GM21367 (cell line): Measurements from ENCODE around the gene TCTN1.
"Not testable (repeated sequence)": the region's sequence is repeated elsewhere in the genome, so short reads cannot be mapped to it uniquely, and the experiment has no call there.

Experiments used
- ATAC-seq: cut with Tn5 transposase; IDR thresholded peaks from one replicate; pipeline ENCODE4 v1.9.1; 2021; ENCODE audit not compliant: unreplicated experiment

Gene TCTN1

DNA sequence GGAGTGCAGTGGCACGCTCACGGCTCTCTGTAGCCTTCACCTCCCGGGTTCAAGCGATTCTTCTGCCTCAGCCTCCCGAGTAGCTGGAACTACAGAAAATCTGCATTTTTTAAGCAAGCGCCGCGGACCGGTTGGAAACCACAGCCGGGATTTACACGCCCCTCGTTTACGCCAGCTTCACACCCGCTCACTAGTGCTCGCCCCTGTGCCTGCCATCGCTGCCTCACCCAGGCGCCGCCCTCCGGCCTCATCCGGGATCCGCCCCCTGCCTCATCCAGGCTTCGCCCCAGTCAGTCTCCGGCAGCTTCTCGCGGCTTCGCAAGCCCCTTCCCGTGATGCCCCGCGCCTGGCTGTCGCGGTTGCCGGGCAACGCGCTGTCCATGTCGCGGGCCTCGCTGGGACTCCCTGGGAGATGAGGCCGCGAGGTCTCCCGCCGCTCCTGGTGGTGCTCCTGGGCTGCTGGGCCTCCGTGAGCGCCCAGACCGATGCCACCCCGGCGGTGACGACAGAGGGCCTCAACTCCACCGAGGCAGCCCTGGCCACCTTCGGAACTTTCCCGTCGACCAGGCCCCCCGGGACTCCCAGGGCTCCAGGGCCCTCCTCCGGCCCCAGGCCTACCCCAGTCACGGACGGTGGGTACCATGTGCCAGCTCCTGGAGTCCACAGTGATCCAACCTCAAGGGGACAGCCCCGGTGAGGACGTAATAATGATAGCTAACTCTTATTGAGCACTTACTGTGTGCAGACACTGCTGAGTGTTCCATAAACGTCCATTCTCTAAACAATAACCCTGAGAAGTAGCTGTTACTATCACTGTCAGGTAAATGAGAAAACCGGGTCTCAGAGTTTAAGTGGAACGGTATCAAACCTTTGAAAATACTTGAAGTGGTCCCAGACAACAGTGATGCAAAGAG is at the start of gene TCTN1:
TCTN1 (plus strand) TSS at position 359 of the 914 bp plus-strand sequence; CDS start at position 413, 54 bp downstream.
- ATAC-seq, result peak; percentile 88

DNA sequence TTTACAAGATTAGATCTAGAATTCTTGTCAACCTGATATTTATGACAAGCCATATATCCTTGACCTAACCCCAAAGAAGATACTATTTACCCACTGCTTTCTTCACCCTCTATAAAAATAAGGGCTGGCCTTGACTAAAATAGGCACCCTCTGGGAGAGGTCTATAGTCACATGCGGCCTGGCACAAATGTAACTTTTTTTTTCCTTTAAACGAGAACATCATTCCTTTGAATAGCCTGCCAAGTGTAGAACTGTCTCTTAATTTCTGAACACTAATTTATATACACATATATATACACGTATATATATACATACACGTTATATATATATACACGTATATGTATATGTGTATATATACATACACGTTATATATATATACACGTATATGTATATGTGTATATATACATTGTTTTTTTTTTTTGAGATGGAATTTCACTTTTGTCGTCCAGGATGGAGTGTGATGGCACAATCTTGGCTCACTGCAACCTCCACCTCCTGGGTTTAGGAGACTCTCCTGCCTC is 49.4 kb upstream of the TCTN1 start:
- no peak for ATAC-seq

DNA sequence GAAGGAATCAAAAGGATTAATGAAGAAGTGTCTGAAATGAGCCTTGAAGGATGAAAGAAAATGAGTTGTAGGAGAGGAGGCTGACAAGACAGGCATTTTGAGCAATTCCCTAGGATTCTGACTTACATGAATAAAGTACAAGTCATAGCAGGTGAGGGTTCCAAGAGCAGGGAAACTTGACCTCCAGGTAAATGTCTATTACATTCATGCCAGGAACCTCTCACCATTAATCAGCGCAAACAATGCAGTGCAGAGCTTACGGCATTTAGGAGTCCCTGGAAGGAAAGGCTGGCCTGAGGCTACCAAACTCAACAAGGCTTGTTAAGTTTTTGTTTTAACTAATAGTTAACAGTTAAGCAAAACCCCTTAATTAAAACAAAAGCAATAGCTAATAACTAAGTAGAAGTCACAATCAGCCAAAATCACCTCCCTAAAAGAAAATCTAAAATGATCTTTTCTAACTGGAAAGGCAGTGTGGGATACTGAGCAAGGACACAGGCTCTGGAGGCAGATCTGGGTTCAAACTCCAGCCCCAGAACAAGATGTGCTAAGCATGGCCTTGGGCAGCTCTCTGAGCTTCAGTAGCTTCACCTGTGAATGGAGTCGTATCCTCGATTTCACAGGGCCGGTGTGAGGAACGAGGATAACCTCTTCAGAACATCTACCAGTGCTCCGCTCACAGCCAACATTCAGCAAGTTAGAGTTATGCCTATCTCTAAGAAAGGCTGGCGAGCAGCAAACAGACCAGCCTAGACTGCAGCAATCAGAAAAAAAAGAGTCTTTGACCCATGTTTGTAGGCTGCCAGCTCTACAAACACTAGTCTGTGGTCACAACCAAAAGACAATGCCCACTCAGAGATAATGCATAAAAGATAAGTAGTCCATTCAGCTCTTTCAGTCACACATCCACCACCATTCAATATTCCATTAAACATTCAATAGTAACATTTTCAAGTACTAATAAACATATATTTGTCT is 47.7 kb upstream of the TCTN1 start:
- ATAC-seq, result no peak

DNA sequence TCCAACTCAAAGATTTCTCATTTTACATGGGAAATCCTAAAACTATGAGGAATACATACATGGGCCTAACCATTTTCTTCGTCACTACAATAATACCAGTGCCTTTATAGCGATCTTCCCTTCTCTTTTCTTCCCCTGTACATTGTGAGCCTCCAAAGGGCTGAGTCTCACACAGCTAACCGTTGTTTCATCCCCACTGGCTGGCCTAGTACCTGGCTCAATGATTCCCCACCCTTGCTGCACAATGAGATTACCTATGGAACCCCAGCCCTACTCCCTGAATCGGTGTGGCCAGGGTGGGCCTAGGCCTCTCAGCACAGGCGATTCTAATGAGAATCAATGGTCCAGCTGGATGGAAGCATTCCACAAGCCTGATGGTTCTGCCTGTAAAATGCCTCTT is 46.9 kb upstream of the TCTN1 start:
- no peak for ATAC-seq

DNA sequence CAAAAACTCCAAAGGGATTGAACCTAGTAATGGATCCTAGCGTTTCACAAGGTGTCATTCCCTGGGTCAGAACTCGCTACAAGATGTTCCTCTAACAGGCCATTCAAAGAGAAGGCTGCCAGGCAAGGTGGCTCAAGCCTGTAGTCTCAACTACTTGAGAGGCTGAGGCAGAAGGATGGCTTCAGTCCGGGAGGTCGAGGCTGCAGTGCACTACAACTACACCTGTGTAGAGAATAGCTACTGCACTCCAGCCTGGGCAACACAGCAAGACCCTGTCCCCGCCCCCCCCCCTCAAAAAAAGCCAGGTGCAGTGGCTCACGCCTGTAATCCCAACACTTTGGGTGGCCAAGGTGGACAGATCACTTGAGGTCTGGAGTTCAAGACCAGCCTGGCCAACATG is 45.2 kb upstream of the TCTN1 start:
- ATAC-seq, result no peak

DNA sequence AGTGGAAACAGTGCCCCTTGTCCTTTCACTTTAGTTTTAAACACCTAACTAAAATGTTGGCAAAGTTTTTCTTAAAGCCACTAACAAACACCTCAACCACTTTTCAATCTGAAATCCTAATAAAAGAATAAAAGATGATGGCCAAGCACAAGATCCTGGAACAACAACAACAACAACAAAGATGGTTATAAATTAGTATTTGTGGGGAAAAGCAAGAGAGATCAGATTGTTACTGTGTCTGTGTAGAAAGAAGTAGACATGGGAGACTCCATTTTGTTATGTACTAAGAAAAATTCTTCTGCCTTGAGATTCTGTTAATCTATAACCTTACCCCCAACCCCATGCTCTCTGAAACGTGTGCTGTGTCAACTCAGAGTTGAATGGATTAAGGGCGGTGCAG is 44.1 kb upstream of the TCTN1 start:
- ATAC-seq, result not testable (repeated sequence)

DNA sequence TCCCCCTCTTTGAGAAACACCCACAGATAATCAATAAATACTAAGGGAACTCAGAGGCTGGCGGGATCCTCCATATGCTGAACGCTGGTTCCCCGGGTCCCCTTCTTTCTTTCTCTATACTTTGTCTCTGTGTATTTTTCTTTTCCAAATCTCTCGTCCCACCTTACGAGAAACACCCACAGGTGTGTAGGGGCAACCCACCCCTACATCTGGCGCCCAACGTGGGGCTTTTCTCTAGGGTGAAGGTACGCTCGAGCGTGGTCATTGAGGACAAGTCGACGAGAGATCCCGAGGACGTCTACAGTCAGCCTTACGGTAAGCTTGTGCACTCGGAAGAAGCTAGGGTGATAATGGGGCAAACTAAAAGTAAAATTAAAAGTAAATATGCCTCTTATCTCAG is 43.1 kb upstream of the TCTN1 start:
- ATAC-seq, result not testable (repeated sequence)

DNA sequence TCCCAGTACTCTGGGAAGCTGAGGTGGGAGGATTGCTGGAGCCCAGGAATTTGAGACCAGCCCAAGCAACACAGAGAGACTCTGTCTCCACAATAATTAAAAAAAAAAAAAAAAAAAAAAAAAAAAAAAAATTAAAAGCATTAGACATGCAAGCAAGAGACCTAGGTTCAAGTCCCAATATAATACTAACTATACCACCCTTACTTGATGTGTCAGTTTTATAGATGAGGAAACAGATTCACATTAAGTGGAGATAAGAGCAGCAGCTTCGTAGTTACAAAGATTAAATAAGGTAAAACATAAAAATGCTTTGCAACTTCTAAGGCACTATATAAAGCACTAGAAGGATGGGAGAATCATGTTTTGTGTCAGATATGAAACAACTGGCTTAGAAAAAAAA is 39.9 kb upstream of the TCTN1 start:
- ATAC-seq, result no peak

DNA sequence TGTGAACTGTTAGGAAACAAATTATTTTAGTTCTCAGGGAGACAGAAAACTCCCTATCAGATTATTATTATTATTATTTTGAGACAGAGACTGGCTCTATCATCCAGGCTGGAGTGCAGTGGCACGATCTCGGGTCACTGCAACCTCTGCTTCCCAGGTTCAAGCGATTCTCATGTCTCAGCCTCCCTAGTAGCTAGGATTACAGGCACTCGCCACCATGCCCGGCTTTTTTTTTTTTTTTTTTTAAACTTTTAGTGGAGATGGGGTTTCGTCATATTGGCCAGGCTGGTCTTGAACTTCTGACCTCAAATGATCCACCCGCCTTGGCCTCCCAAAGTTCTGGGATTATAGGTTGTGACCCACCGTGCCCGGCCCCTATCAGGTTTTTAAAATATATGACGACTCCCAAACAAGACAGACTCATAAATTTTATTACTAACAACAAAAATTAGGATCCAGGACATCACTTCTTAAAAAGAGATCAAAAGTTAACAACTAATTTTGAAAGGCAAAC is 39.2 kb upstream of the TCTN1 start:
- ATAC-seq, result not testable (repeated sequence)

DNA sequence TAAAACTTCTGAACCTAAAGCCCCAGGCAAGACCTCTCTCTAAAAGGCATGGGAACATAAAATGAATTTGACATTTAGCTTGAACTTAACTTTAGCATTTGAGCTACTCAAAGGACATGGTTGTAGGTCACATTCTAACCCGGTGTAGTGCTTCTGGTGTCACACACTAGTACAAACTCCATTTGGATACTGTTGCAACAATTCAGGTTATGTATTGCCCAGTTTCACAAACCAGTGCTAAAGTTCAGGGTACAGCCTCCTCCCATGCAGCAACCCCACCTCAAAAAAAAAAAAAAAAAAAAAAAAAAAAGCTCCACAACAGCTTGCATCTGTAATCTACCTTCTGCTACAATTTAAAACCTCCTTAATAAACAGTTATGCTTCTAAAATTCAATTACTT is 38.6 kb upstream of the TCTN1 start:
- ATAC-seq, result no peak

DNA sequence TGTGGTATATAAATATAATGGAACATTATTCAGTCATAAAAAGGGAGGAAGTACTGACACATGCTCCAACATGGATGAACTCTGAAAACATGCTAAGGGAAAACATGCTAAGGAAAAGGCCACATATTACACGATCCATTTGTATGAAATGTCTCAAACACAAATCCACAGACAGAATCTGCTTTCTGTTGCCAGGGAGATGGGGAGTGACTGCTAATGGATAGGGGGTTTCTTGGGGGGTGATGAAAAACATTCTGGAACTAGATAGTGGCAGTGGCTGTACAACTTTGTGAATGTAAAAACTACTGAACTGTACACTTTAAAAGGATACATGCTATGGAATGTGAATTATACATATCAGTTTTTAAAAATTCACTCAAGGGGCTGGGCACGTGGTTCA is 37.4 kb upstream of the TCTN1 start:
- ATAC-seq, result no peak

DNA sequence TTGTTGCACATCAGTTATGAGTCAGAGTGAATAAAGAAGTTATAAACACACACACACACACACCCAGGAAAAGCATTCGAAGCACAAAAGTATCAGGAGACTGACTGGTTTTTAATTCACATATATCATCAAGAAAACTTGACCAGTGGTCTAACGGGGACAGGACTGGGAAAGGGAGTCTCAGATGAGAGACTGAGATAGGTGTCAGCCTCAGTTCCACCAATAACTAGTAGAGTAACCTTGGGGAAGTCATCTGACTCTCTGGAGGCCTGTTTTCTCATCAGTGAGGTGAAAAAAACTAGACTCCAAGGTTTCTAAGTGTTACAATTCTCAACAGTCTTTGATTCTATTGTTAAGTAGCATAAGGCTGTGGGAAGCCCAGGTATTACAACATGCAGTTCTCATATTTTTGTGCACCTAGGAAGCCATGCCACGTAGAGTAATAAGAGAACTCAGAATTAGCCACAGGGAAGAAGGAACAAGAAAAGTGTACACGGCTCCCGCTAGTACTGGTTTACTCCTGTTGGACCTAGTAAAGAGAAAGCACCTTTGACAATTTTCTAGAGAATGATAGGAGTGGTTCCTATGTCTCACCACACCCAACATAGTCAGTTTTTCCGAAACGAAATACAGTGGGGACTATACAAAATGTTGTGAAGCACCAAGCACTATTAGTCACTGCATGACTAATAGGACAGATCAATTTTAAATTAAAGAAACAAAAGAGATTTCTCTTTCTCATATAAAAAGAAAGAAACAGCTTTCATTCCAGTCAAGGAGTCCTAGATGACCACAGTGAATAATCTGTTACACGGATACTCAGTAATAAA is 35.9 kb upstream of the TCTN1 start:
- ATAC-seq, result no peak

DNA sequence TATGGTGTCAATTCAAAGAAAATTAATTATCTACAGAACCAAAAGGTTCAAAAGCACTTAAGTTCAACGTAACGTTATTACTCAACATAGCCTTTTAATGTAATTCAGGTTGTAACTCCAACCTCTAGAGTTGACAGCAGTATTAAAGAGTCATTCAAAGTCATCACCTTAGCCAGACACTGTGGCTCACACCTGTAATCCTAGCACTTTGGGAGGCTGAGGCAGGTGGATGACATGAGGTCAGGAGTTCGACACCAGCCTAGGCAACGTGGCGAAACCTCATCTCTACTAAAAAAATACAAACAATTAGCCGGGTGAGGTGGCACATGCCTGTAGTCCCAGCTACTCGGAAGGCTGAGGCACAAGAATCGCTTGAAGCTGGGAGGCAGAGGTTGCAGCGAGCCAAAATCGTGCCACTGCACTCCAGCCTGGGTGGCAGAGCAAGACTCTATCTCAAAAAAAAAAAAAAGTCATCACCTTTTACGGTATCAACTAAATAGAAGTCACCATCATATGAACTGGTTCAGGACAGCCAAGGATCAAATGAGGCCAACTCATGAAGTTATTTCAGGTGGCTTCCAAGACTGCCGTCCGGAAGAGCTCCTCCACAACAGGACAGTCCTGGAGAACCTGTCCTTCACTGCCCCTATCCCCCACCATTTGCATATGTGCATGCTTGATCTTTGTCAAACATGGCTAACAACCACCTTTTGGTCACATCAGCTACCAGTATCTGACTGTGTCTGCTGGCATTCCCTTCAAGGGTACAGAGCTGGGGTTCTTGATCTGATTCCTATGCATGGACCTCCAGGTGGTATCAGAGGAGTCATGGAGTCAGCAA is 35.0 kb upstream of the TCTN1 start:
- ATAC-seq, result no peak

DNA sequence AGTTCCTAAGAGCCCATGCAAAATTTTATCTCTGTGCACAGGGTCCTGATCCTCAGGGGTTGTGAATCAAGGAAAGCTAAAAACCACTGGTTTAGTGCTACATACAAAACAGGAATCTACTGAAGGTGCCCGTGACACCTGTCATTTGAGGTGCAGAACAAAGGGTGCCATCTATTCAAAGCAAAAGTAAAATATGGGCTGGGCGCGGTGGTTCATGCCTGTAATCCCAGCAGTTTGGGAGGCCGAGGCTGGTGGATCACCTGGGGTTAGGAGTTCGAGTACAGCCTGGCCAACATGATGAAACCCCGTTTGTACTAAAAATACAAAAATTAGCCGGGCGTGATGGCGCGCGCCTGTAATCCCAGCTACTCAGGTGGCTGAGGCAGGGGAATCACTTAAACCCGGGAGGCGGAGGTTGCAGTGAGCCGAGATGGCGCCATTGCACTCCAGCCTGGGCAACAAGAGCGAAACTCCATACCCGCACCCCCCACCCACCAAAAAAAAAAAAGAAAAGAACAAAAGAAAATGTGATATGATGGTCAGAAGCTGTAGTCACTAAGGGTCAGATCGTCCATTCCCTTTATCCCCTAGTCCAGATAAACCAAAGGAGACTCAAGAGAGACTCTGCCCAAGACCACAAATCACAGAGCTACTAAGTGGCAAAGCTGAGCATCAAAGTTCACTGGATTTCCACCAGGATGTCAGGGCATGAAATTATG is 34.2 kb upstream of the TCTN1 start:
- ATAC-seq, result no peak

DNA sequence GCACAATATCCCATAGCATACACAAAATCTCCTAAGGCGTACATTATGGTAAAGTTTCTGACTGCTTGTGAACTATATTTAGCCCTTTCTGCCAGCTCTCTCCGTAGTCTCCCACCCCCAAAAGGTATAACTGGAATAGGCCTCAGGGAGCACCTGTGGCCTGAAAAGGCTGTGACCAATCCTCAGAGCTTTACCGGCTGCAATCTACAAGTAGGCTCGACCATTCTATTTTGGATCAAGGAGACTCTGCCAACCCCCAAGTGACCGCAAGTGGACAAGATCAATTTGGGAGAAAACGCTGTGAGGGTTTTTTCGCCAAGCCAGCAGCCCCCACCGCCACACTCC is 32.0 kb upstream of the TCTN1 start:
- ATAC-seq, result no peak

DNA sequence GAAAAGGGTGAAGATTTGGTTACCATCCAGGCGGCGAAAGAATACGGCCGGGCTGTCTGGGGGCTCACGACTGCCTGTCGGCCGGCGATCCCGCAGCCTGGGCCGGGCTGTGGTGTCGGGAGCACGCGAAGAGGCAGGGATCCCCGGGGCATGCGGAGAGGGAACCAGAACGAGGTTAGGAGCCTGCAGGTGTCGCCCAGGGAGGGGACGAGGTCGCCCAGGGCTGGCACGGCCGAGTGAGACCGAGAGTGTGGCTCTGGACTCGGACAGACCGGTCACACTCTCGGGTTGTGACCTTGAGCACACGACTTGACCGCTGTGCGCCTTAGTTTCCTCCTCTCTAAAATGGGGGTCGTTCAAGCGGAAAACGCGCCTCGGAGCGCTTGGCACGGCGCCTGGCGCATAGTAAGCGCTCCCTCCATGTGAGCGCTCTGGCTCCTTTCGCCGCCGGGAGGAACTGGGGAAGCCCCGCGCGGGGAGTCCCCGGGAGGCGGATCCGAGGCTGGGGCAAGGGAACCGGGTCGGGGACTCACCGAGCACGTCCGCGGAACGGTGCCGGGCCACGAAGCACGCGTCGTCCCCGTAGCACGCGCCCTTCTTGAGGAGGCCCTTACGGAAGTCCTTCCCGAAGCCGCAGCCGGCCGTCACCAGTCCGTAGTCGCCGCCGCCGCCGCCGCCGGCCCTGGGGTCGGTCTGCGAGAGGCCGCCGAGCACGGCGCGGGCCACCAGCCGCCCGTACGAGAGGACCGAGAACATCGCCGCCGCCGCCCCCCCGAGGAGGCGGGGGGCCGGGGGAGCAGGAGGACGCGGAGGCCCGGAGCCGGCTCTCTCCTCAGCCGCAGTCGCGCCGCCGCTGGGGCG is 31.4 kb upstream of the TCTN1 start:
- peak; percentile 33 for ATAC-seq

DNA sequence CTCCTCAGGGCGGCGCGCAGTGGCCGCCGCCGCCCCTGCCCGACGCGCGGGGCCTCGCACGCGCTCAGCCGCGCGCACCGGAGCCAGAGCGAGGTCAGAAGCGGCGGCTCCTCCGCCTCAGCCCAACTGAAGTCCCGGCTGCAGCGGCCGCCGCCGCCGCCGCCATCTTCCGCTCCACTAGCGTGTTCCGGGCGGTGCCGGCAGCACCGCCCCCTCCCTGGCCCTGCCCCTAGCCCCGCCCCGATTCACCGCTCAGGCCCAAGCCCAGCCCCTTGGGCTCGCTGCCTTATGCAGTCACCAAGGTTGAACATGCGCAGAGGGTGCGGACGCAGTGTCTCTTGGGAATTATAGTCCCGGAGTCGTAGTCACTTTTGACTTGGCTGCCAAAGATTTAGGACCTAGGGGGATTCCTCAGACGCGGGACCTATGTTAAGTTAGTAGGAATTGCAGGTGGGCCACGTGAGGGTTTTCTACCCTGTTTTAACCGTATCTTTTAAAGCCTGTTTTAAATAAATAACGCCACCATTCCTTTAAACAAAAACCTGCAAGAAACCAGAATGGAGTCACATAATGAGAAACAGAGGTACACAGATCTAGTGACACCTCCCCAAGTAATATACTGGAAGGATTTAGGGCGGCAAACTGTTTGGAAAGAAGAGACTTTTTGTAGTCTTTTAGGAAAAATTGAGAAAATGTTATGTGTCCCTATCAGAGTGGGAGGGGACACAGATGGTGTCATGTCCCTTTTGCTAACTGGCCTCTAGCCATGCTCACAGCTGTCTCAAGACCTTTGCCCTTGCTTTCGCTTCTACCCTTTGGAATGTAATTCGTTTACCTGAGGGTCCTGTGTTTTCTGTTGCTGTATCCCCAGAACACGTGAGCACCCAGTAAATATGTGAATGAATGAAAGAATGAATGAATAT is 30.5 kb upstream of the TCTN1 start, which contains the start of gene PPTC7:
PPTC7 (minus strand) TSS at position 182 of the 923 bp plus-strand sequence. CDS start 287 bp downstream, outside the sequence.
- ATAC-seq, result peak; percentile 74
